AG09309 (cell line): ENCODE results near the gene EMC10.

Experiments used
- DNase-seq: peaks from one replicate; pipeline ENCODE4 v3.0.0-alpha.2; 2010; ENCODE audit warnings: low read depth
- H3K4me3 ChIP-seq: 2 replicates; pipeline ENCODE4 v1.5.1; 2011; ENCODE audit warnings: mild to moderate bottlenecking, low read depth, low read length, moderate library complexity; ENCODE audit not compliant: control insufficient read depth
- CTCF ChIP-seq: IDR thresholded peaks from 2 replicates; pipeline ENCODE4 v1.5.1; 2011; ENCODE audit warnings: mild to moderate bottlenecking, low read depth, low read length, inconsistent platforms; ENCODE audit not compliant: insufficient read depth, control insufficient read depth; ENCODE audit errors: missing control alignments

Gene EMC10

GRCh38 chr19:50476224-50476906 lies at the start of gene EMC10, which contains the start of gene GARIN5A:
Gene EMC10, plus strand, starts transcription at chr19:50476507. Its CDS starts 38 bp downstream, at chr19:50476545.
Gene GARIN5A, minus strand, starts transcription at chr19:50476848. Its CDS starts 460 bp downstream, at chr19:50476388.
- peak within 1 kb of the TSS; percentile 65 for H3K4me3 ChIP-seq
- TF ChIP-seq CTCF: no peak
- peak; percentile 52 for DNase-seq

GRCh38 chr19:50427318-50427925 lies 48.9 kb upstream of the EMC10 start:
- H3K4me3 ChIP-seq: peak overlapping the region; percentile 19
- DNase-seq: no peak
- TF ChIP-seq CTCF: no peak

DNA sequence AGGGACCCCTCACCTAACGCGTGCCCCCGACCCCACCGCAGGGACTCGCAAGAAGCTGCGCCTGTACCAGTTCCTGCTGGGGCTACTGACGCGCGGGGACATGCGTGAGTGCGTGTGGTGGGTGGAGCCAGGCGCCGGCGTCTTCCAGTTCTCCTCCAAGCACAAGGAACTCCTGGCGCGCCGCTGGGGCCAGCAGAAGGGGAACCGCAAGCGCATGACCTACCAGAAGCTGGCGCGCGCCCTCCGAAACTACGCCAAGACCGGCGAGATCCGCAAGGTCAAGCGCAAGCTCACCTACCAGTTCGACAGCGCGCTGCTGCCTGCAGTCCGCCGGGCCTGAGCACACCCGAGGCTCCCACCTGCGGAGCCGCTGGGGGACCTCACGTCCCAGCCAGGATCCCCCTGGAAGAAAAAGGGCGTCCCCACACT lies 48.3 kb upstream of the EMC10 start:
- no peak for DNase-seq
- peak overlapping the region; percentile 19 for H3K4me3 ChIP-seq
- TF ChIP-seq CTCF: no peak

- H3K4me3 ChIP-seq: no peak overlapping the region
- DNase-seq: no peak
- no peak for TF ChIP-seq CTCF
Measured at GRCh38 chr19:50428772-50429463, 47.4 kb upstream of the EMC10 start.

DNA sequence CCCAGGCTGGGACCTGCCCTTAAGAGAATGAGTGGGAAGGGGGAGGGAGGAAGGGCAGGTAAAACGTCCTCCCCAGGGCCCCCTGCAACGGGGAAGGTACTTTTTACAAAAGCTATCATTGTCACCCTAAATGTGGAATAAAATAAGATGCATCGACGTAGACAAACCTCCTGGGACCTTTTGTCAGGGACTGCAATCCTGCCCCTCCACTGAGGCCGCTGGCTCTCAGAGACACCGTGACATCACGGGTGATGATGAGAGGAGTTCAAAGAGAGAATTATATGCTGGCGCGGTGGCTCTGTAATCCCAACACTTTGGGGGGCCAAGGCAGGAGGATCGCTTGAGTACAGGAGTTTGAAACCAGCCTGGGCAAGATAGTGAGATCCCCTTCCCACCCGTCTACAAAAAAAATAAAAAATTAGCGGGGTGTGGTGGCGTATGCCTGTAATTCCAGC lies 45.4 kb upstream of the EMC10 start:
- no peak for TF ChIP-seq CTCF
- no peak for DNase-seq
- peak overlapping the region; percentile 53; the same call in 1 of the 2 replicates for H3K4me3 ChIP-seq

GRCh38 chr19:50431343-50432220 lies 44.7 kb upstream of the EMC10 start:
- TF ChIP-seq CTCF: no peak
- no peak for DNase-seq
- peak overlapping the region; percentile 53 for H3K4me3 ChIP-seq
